ENCODE measurements around the gene ANKS1B.

The ANKS1B gene

GRCh38 chr12:99392091-99392850, 592.5 kb downstream of the ANKS1B start:
- TF ChIP-seq PATZ1 (CRISPR knock-in tag; IDR thresholded peaks at IDR 0.05; ENCODE audit: borderline replicate concordance) = no peak
- no peak for TF ChIP-seq GLIS3 (CRISPR knock-in tag; IDR thresholded peaks at IDR 0.05)
- TF ChIP-seq ESRRG (CRISPR knock-in tag; IDR thresholded peaks at IDR 0.05) = no peak
- TF ChIP-seq ZNF565 (CRISPR knock-in tag; conservative IDR thresholded peaks at IDR 0.05; ENCODE audit: low read depth) = no peak
- TF ChIP-seq ZC3H10 (CRISPR knock-in tag; IDR thresholded peaks at IDR 0.05) = no peak
- TF ChIP-seq OSR1 (CRISPR knock-in tag; IDR thresholded peaks at IDR 0.05) = no peak
- no peak for TF ChIP-seq ISL1 (CRISPR knock-in tag; IDR thresholded peaks at IDR 0.05)
- no peak for TF ChIP-seq TSHZ2 (CRISPR knock-in tag; IDR thresholded peaks at IDR 0.05)
- TF ChIP-seq POU6F1 (CRISPR knock-in tag; IDR thresholded peaks at IDR 0.05; ENCODE audit: borderline replicate concordance, low read depth) = no peak
- TF ChIP-seq ZNF70 (CRISPR knock-in tag; IDR thresholded peaks at IDR 0.05) = no peak
- TF ChIP-seq CREB5 (CRISPR knock-in tag; IDR thresholded peaks at IDR 0.05; ENCODE audit: low read depth) = no peak
- no peak for TF ChIP-seq SNAI2 (CRISPR knock-in tag; IDR thresholded peaks at IDR 0.05)
- TF ChIP-seq ZNF8 (CRISPR knock-in tag; IDR thresholded peaks at IDR 0.05) = no peak
- TF ChIP-seq TOX (CRISPR knock-in tag; IDR thresholded peaks at IDR 0.05; ENCODE audit: borderline replicate concordance) = no peak
- TF ChIP-seq ZFP30 (CRISPR knock-in tag; IDR thresholded peaks at IDR 0.05) = no peak
- no peak for TF ChIP-seq CSDC2 (CRISPR knock-in tag; IDR thresholded peaks at IDR 0.05)
- ATAC-seq = no peak

- peak; percentile 88 for ATAC-seq
- TF ChIP-seq CSDC2 (CRISPR knock-in tag; IDR thresholded peaks at IDR 0.05) = no peak
- TF ChIP-seq RARB (CRISPR knock-in tag; IDR thresholded peaks at IDR 0.05) = no peak
- TF ChIP-seq ESRRG (CRISPR knock-in tag; IDR thresholded peaks at IDR 0.05) = no peak
- TF ChIP-seq TCF4 (CRISPR knock-in tag; IDR thresholded peaks at IDR 0.05; ENCODE audit: borderline replicate concordance) = no peak
- TF ChIP-seq ZNF565 (CRISPR knock-in tag; conservative IDR thresholded peaks at IDR 0.05; ENCODE audit: low read depth) = no peak
- no peak for TF ChIP-seq BACH2 (CRISPR knock-in tag; IDR thresholded peaks at IDR 0.05; ENCODE audit: borderline replicate concordance)
- no peak for TF ChIP-seq ZFP3 (CRISPR knock-in tag; IDR thresholded peaks at IDR 0.05)
- TF ChIP-seq OSR1 (CRISPR knock-in tag; IDR thresholded peaks at IDR 0.05) = no peak
- TF ChIP-seq CREB5 (CRISPR knock-in tag; IDR thresholded peaks at IDR 0.05; ENCODE audit: low read depth) = no peak
- TF ChIP-seq ZNF8 (CRISPR knock-in tag; IDR thresholded peaks at IDR 0.05) = no peak
- no peak for TF ChIP-seq PPARA (CRISPR knock-in tag; IDR thresholded peaks at IDR 0.05; ENCODE audit: borderline replicate concordance)
- TF ChIP-seq ZNF70 (CRISPR knock-in tag; IDR thresholded peaks at IDR 0.05) = no peak
- TF ChIP-seq TSHZ2 (CRISPR knock-in tag; IDR thresholded peaks at IDR 0.05) = no peak
- no peak for TF ChIP-seq ZFP30 (CRISPR knock-in tag; IDR thresholded peaks at IDR 0.05)
- no peak for TF ChIP-seq ARNTL (CRISPR knock-in tag; IDR thresholded peaks at IDR 0.05; ENCODE audit: borderline replicate concordance, low read depth)
- no peak for TF ChIP-seq PATZ1 (CRISPR knock-in tag; IDR thresholded peaks at IDR 0.05; ENCODE audit: borderline replicate concordance)
Observed at GRCh38 chr12:99390707-99391106, 594.0 kb downstream of the ANKS1B start.
